ENCODE results near the gene CD47. TPM values are rescaled to one million over a fixed set of nuclear protein-coding genes. Genes with fewer than 3 reads are reported as not detected.

CD47 gene
- polyA plus RNA-seq, 1 of the 3 experiments (the other 2 are of a cell fraction) = 19.6 TPM

DNA sequence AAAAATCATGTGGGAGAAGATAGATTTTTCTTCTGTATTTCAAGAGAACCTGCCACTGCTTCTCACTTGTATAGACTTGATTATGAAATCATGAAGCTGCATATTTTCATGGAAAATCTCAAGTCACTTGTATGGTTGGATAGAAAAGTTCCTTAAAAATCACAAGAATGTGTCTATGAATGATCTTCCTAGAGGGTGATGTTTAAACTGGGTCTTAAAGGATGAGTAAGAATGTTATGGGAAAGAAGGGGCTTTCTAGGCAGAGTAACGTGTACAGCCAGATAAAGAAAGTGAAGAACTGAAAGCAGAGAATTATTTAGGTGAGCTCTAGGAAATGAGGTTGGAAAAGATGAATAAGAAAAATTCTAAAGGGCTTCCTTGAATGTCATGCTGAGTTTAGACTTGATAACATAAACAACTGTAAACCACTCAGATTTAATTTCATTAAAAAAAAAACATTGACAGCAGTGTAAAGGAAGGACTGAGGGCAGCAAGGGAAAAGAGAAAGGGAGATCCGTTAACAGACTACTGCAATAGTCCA, 5.0 kb downstream of the CD47 start:
- Histone ChIP-seq H3K9me3 (no peaks in the 10 kb centered on the region), H3K36me3 (replicated peaks in 1 of 2; ENCODE audit: control insufficient read depth in 1 of 2, insufficient read depth in 2 of 2, low read length in 1 of 2) (peaks cover 0 to 3% of the 10 kb centered on the region in 2 experiments), H3F3A (replicated peaks; ENCODE audit: insufficient read depth) (no peaks in the 10 kb centered on the region), H3K4me2 (no peak overlapping the region), H3K4me1 (ENCODE audit: control insufficient read depth in 1 of 2, insufficient read depth in 2 of 2, low read depth in 1 of 2, low read length in 1 of 2) (peaks cover 0 to 8% of the 10 kb centered on the region in 2 experiments; a peak in 2 of 4 replicates), H3K27ac (ENCODE audit: low read depth in 2 of 2, low read length in 1 of 2) (no peak overlapping the region), H3K9me2 (no peaks in the 10 kb centered on the region), H3K4me3 (ENCODE audit: low read depth in 2 of 2, low read length in 1 of 2) (no peak overlapping the region), H2AFZ (ENCODE audit: low read depth) (no peak overlapping the region), H4K20me1 (ENCODE audit: insufficient read depth) (no peaks in the 10 kb centered on the region), H3K9ac (no peak overlapping the region), H3K79me2 (ENCODE audit: insufficient read depth) (peaks cover 64% of the 10 kb centered on the region), H3K27me3 (ENCODE audit: insufficient read depth) (no peaks in the 10 kb centered on the region)
- no peak for DNase-seq
- POLR2A ChIA-PET = no interaction called here
- TF ChIP-seq, protein P1, sequence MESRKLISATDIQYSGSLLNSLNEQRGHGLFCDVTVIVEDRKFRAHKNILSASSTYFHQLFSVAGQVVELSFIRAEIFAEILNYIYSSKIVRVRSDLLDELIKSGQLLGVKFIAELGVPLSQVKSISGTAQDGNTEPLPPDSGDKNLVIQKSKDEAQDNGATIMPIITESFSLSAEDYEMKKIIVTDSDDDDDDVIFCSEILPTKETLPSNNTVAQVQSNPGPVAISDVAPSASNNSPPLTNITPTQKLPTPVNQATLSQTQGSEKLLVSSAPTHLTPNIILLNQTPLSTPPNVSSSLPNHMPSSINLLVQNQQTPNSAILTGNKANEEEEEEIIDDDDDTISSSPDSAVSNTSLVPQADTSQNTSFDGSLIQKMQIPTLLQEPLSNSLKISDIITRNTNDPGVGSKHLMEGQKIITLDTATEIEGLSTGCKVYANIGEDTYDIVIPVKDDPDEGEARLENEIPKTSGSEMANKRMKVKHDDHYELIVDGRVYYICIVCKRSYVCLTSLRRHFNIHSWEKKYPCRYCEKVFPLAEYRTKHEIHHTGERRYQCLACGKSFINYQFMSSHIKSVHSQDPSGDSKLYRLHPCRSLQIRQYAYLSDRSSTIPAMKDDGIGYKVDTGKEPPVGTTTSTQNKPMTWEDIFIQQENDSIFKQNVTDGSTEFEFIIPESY (IDR thresholded peaks at IDR 0.05; ENCODE audit: borderline replicate concordance, low read depth) = no peak
- TF ChIP-seq SIN3A (IDR thresholded peaks at IDR 0.05; ENCODE audit: borderline replicate concordance, low read depth, low read length) (no peak), GATA2 (CRISPR knock-in tag; IDR thresholded peaks at IDR 0.05) (no peak), EZH2phosphoT487 (IDR thresholded peaks at IDR 0.05; ENCODE audit: borderline replicate concordance, low read depth) (no peak), RCOR1 (IDR thresholded peaks at IDR 0.05; ENCODE audit: low read length) (no peak), FOXM1 (IDR thresholded peaks at IDR 0.05; ENCODE audit: low read depth) (no peak), SMC3 (IDR thresholded peaks at IDR 0.05; ENCODE audit: low read depth, low read length) (no peak), TAF1 (IDR thresholded peaks at IDR 0.05; ENCODE audit: borderline replicate concordance, low read depth, low read length) (no peak), YY1 (IDR thresholded peaks at IDR 0.05; ENCODE audit: low read depth) (no peak), RAD21 (IDR thresholded peaks at IDR 0.05; ENCODE audit: low read length) (no peak), EP300 (IDR thresholded peaks at IDR 0.05; ENCODE audit: borderline replicate concordance in 1 of 2, low read depth in 1 of 2, low read length in 1 of 2) (no peak)
- TF ChIP-seq, protein P2, sequence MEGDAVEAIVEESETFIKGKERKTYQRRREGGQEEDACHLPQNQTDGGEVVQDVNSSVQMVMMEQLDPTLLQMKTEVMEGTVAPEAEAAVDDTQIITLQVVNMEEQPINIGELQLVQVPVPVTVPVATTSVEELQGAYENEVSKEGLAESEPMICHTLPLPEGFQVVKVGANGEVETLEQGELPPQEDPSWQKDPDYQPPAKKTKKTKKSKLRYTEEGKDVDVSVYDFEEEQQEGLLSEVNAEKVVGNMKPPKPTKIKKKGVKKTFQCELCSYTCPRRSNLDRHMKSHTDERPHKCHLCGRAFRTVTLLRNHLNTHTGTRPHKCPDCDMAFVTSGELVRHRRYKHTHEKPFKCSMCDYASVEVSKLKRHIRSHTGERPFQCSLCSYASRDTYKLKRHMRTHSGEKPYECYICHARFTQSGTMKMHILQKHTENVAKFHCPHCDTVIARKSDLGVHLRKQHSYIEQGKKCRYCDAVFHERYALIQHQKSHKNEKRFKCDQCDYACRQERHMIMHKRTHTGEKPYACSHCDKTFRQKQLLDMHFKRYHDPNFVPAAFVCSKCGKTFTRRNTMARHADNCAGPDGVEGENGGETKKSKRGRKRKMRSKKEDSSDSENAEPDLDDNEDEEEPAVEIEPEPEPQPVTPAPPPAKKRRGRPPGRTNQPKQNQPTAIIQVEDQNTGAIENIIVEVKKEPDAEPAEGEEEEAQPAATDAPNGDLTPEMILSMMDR (IDR thresholded peaks at IDR 0.05) = no peak
- TF ChIP-seq, protein P3, sequence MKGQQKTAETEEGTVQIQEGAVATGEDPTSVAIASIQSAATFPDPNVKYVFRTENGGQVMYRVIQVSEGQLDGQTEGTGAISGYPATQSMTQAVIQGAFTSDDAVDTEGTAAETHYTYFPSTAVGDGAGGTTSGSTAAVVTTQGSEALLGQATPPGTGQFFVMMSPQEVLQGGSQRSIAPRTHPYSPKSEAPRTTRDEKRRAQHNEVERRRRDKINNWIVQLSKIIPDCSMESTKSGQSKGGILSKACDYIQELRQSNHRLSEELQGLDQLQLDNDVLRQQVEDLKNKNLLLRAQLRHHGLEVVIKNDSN (IDR thresholded peaks at IDR 0.05; ENCODE audit: borderline replicate concordance, low read depth) = no peak
- TF ChIP-seq, protein P4, sequence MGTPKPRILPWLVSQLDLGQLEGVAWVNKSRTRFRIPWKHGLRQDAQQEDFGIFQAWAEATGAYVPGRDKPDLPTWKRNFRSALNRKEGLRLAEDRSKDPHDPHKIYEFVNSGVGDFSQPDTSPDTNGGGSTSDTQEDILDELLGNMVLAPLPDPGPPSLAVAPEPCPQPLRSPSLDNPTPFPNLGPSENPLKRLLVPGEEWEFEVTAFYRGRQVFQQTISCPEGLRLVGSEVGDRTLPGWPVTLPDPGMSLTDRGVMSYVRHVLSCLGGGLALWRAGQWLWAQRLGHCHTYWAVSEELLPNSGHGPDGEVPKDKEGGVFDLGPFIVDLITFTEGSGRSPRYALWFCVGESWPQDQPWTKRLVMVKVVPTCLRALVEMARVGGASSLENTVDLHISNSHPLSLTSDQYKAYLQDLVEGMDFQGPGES (IDR thresholded peaks at IDR 0.05; ENCODE audit: low read depth, low read length) = no peak
- WGBS (ENCODE audit: low lambda C conversion rate) = 87% methylated on average over 2 of the region's 2 CpGs
- CTCF ChIA-PET = no interaction called here

Data from SK-N-SH (cell line).